Activated CD4-positive, CD25-positive, alpha-beta regulatory T cell (primary cell): ENCODE results near the gene ZNF135.

Experiments used
- DNase-seq, 4 experiments: peaks; one replicate each; lab custom pipeline; 2025; lab: John Stamatoyannopoulos, UW

ZNF135 gene

GRCh38 chr19:58093071-58093470 lies 34.0 kb downstream of the ZNF135 start:
- DNase-seq = no peak

GRCh38 chr19:58095328-58095727 lies 36.2 kb downstream of the ZNF135 start:
- no peak for DNase-seq

GRCh38 chr19:58096884-58097283 lies 37.8 kb downstream of the ZNF135 start:
- no peak for DNase-seq

- no peak for DNase-seq
Measured at GRCh38 chr19:58097349-58097748, 38.3 kb downstream of the ZNF135 start.

GRCh38 chr19:58097781-58098681 lies 38.9 kb downstream of the ZNF135 start, which contains the start of gene ZSCAN18:
ZSCAN18 (minus strand) TSS chr19:58098231; CDS start chr19:58090267, 7,964 bp downstream.
- DNase-seq = peak; percentile 86 to 92 (median 90)

- DNase-seq = no peak
Measured at GRCh38 chr19:58098682-58098998, 39.6 kb downstream of the ZNF135 start.

GRCh38 chr19:58107778-58108545 lies 48.9 kb downstream of the ZNF135 start:
- no peak for DNase-seq

- no peak for DNase-seq
Measured at GRCh38 chr19:58108546-58108817, 49.4 kb downstream of the ZNF135 start.

- DNase-seq = no peak
Measured at GRCh38 chr19:58117841-58118575, 58.9 kb downstream of the ZNF135 start.

- no peak for DNase-seq
Measured at GRCh38 chr19:58118979-58119733, 60.1 kb downstream of the ZNF135 start.
